GM10266 (cell line): ENCODE results near the gene RSL24D1.
A peak's percentile ranks its signal among the peaks of the same experiment; 100 is the strongest.

ENCODE experiments used
- DNase-seq: peaks from one replicate; pipeline ENCODE4 v3.0.0; 2012; ENCODE audit errors: extremely low spot score
- TF ChIP-seq, protein P1 (sequence below): IDR thresholded peaks from 2 replicates; pipeline ENCODE4 v1.5.1; 2012; ENCODE audit warnings: mild to moderate bottlenecking, low read depth; ENCODE audit not compliant: control insufficient read depth, insufficient read depth; ENCODE audit errors: missing control alignments

The RSL24D1 gene

DNA sequence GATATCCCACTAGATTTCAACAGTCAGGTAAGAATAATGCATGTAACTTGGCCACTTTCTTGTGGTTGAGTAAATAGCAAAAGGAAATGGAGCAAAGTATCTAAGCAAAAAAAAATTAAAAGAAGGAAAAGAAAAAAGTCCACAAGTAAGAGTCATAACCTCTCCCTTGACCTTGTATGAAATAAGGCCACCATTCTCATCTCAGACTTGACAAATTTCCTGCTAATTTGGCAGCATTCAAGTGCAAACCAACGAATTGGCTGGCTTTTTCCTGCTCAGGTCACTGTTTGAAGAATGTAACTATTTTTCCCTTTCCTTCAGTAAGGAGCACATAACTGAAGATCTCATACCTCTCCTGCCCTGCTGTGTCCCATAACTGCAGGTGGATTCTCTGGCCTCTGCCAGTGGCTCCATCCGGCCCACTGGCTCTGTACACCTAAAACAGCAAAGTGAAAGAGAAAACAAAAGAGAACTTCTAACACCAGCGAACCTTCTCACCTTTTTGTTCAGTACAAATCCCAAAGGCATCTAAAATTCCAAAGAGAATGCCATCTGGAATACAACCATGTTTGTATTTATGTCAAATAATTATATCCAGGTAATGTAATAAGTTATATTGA lies 33.4 kb upstream of the RSL24D1 start:
- no peak for DNase-seq
- TF ChIP-seq, protein P1, sequence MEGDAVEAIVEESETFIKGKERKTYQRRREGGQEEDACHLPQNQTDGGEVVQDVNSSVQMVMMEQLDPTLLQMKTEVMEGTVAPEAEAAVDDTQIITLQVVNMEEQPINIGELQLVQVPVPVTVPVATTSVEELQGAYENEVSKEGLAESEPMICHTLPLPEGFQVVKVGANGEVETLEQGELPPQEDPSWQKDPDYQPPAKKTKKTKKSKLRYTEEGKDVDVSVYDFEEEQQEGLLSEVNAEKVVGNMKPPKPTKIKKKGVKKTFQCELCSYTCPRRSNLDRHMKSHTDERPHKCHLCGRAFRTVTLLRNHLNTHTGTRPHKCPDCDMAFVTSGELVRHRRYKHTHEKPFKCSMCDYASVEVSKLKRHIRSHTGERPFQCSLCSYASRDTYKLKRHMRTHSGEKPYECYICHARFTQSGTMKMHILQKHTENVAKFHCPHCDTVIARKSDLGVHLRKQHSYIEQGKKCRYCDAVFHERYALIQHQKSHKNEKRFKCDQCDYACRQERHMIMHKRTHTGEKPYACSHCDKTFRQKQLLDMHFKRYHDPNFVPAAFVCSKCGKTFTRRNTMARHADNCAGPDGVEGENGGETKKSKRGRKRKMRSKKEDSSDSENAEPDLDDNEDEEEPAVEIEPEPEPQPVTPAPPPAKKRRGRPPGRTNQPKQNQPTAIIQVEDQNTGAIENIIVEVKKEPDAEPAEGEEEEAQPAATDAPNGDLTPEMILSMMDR = no peak

DNA sequence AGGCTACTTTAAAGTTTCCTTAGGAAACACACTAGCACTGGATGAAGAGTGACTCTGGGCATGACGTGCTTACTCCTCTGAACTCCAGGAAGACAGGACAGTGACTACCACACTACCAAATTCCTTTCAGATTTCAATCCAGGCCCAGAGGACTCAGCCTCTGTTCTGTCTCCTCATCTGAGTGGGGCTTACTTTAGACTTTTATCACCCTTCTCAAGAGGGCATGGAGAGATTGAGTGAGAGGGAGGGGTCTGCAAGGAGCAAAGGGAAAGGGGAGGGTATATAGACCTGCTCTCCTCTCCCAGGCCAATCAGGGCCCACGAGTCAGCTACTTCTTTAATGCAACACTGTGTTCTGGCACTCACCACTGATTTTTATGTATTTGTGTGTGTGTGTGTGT lies 29.4 kb upstream of the RSL24D1 start:
- TF ChIP-seq, protein P1 = no peak
- no peak for DNase-seq

DNA sequence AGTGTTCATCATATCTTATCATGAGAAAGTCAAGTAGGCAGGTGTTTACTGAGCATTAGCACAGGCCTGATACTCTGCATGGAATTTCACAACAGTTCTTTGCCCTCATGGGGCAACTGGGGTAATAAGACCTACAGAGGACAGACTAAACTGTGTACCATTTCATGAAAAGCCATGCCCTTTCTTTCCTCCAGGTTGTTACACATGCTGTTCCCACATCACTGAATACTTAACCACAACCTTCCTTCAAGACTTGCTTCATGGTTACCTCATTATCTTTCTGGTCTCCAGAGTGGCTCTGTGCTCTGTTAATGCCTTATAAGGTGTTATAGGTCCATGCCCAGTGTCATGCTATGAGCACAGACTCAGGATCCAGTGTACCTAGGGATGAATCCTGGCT lies 28.2 kb upstream of the RSL24D1 start:
- no peak for DNase-seq
- TF ChIP-seq, protein P1 = no peak

- TF ChIP-seq, protein P1 = no peak
- DNase-seq = peak; percentile 16
Measured at GRCh38 chr15:55222588-55222987, 25.8 kb upstream of the RSL24D1 start.

- peak; percentile 61 for DNase-seq
Measured at GRCh38 chr15:55221090-55222011, 24.6 kb upstream of the RSL24D1 start.

DNA sequence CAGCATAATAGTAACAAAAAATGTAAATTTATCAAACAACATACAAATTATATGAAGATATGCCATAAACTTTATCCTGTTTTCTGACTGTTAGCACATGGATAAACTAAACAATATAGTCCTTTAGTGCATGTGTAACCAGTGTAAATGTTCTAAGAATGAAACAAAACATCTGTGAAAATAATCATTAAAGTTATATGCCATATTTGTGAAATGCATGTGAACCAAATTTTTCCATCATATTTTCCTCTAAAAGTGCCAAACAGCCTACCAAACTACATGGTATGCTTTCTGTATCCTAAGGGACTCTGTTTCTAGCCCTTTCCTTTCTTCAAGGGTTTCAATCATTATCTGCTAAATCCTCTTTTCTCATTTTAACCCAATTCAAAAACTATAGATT lies 23.9 kb upstream of the RSL24D1 start:
- DNase-seq = no peak
- TF ChIP-seq, protein P1 = no peak

More at GRCh38 chr15:55221090-55222011, 24.6 kb upstream of the RSL24D1 start:
- TF ChIP-seq, protein P1 = no peak

DNA sequence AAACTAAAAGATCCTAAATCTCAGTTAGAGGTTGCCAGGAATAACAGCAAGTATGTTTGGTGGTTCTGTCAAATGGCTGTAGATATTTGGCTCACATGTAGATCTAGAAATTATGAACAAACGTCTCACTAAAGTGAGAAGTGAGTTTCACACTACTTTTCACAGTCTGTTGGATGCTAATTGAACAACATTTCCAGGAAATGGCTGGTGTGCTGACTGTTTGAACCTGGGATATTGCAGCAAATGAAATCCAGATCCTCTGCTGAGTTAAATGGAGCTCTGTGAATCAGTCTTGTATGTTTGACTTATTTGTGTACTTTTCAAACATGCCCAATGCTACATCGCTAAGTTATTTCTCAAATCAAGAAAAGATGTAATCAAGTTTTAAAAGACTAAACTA lies 21.3 kb upstream of the RSL24D1 start:
- TF ChIP-seq, protein P1 = no peak
- DNase-seq = no peak
